HepG2 (cell line): ENCODE results near the gene POLR2J.
"Not testable (repeated sequence)": the region's sequence is repeated elsewhere in the genome, so short reads cannot be mapped to it uniquely, and the experiment has no call there.

Experiments used
- CAMTA2 ChIP-seq: sonication (generic); formaldehyde crosslinking; IDR thresholded peaks from 2 replicates; pipeline ENCODE4 v1.4.0; 2020; ENCODE audit warnings: mild to moderate bottlenecking, missing genetic modification reagents, borderline replicate concordance
- RAD21 ChIP-seq: fragments of 450-650 bp; formaldehyde crosslinking; IDR thresholded peaks from 2 replicates; pipeline ENCODE4 v1.5.0; 2020; ENCODE audit warnings: mild to moderate bottlenecking
- ZNF431 ChIP-seq: sonication (generic); formaldehyde crosslinking; IDR thresholded peaks from 2 replicates; pipeline ENCODE4 v1.9.0; 2022; ENCODE audit warnings: missing genetic modification reagents, low read depth, mild to moderate bottlenecking, borderline replicate concordance
- ZNF878 ChIP-seq: sonication (generic); formaldehyde crosslinking; IDR thresholded peaks from 2 replicates; pipeline ENCODE4 v1.8.1; 2023; ENCODE audit warnings: mild to moderate bottlenecking, missing genetic modification reagents, moderate library complexity
- ZNF891 ChIP-seq: sonication (generic); formaldehyde crosslinking; IDR thresholded peaks from 2 replicates; pipeline ENCODE4 v1.5.0; 2020; ENCODE audit warnings: mild to moderate bottlenecking, missing genetic modification reagents
- TF ChIP-seq, protein P1 (sequence below): sonication (generic); formaldehyde crosslinking; IDR thresholded peaks from 2 replicates; pipeline ENCODE4 v1.5.0; 2020; ENCODE audit warnings: mild to moderate bottlenecking, missing genetic modification reagents, moderate library complexity
- TF ChIP-seq, protein P2 (sequence below), 2 experiments: sonication (generic) in 1 of 2; formaldehyde crosslinking in 1 of 2; IDR thresholded peaks; 2 replicates each; pipeline versions ENCODE4 v1.5.1 to v1.6.1; 2011 to 2020; ENCODE audit warnings: borderline replicate concordance in 1 of 2, low read depth in 1 of 2, low read length in 1 of 2, mild to moderate bottlenecking in 1 of 2, missing genetic modification reagents in 1 of 2, moderate library complexity in 1 of 2
- TF ChIP-seq, protein P3 (sequence below): sonication (generic); formaldehyde crosslinking; IDR thresholded peaks from 2 replicates; pipeline ENCODE4 v1.5.0; 2020; ENCODE audit warnings: mild to moderate bottlenecking, missing genetic modification reagents
- TF ChIP-seq, protein P4 (sequence below): sonication (generic); formaldehyde crosslinking; IDR thresholded peaks from 2 replicates; pipeline ENCODE4 v1.4.0; 2020; ENCODE audit warnings: missing genetic modification reagents, borderline replicate concordance

DNA sequence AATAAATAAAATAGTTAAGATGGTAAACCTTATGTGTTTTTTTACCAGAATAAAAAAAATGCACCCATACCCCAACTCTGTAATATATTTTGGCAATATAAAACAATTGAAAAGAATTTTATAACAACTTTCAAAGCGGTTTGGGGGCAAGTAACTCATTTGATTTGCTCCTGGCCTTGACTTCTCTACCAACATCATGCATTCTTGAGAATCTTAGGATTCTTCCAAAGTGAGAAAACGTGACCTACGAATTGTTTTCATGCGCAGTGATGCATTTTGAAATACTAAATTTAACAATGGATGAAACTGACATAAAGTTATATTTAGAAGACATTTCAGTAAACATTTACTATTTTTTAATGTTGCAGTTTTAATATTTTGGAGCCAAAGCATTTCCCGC, 42.1 kb upstream of the POLR2J start:
- TF ChIP-seq, protein P1, sequence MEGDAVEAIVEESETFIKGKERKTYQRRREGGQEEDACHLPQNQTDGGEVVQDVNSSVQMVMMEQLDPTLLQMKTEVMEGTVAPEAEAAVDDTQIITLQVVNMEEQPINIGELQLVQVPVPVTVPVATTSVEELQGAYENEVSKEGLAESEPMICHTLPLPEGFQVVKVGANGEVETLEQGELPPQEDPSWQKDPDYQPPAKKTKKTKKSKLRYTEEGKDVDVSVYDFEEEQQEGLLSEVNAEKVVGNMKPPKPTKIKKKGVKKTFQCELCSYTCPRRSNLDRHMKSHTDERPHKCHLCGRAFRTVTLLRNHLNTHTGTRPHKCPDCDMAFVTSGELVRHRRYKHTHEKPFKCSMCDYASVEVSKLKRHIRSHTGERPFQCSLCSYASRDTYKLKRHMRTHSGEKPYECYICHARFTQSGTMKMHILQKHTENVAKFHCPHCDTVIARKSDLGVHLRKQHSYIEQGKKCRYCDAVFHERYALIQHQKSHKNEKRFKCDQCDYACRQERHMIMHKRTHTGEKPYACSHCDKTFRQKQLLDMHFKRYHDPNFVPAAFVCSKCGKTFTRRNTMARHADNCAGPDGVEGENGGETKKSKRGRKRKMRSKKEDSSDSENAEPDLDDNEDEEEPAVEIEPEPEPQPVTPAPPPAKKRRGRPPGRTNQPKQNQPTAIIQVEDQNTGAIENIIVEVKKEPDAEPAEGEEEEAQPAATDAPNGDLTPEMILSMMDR (CRISPR knock-in tag) = not testable (repeated sequence)
- TF ChIP-seq RAD21, CAMTA2, ZNF878, ZNF891, ZNF431 (CRISPR knock-in tag): not testable (repeated sequence)
- TF ChIP-seq, protein P2, sequence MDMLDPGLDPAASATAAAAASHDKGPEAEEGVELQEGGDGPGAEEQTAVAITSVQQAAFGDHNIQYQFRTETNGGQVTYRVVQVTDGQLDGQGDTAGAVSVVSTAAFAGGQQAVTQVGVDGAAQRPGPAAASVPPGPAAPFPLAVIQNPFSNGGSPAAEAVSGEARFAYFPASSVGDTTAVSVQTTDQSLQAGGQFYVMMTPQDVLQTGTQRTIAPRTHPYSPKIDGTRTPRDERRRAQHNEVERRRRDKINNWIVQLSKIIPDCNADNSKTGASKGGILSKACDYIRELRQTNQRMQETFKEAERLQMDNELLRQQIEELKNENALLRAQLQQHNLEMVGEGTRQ (IDR thresholded peaks at IDR 0.05; ENCODE audit: low read depth, low read length) = not testable (repeated sequence)
- TF ChIP-seq, protein P2 (CRISPR knock-in tag; IDR thresholded peaks at IDR 0.05; ENCODE audit: borderline replicate concordance) = not testable (repeated sequence)
- TF ChIP-seq, protein P3, sequence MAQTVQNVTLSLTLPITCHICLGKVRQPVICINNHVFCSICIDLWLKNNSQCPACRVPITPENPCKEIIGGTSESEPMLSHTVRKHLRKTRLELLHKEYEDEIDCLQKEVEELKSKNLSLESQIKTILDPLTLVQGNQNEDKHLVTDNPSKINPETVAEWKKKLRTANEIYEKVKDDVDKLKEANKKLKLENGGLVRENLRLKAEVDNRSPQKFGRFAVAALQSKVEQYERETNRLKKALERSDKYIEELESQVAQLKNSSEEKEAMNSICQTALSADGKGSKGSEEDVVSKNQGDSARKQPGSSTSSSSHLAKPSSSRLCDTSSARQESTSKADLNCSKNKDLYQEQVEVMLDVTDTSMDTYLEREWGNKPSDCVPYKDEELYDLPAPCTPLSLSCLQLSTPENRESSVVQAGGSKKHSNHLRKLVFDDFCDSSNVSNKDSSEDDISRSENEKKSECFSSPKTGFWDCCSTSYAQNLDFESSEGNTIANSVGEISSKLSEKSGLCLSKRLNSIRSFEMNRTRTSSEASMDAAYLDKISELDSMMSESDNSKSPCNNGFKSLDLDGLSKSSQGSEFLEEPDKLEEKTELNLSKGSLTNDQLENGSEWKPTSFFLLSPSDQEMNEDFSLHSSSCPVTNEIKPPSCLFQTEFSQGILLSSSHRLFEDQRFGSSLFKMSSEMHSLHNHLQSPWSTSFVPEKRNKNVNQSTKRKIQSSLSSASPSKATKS = not testable (repeated sequence)
- TF ChIP-seq, protein P4, sequence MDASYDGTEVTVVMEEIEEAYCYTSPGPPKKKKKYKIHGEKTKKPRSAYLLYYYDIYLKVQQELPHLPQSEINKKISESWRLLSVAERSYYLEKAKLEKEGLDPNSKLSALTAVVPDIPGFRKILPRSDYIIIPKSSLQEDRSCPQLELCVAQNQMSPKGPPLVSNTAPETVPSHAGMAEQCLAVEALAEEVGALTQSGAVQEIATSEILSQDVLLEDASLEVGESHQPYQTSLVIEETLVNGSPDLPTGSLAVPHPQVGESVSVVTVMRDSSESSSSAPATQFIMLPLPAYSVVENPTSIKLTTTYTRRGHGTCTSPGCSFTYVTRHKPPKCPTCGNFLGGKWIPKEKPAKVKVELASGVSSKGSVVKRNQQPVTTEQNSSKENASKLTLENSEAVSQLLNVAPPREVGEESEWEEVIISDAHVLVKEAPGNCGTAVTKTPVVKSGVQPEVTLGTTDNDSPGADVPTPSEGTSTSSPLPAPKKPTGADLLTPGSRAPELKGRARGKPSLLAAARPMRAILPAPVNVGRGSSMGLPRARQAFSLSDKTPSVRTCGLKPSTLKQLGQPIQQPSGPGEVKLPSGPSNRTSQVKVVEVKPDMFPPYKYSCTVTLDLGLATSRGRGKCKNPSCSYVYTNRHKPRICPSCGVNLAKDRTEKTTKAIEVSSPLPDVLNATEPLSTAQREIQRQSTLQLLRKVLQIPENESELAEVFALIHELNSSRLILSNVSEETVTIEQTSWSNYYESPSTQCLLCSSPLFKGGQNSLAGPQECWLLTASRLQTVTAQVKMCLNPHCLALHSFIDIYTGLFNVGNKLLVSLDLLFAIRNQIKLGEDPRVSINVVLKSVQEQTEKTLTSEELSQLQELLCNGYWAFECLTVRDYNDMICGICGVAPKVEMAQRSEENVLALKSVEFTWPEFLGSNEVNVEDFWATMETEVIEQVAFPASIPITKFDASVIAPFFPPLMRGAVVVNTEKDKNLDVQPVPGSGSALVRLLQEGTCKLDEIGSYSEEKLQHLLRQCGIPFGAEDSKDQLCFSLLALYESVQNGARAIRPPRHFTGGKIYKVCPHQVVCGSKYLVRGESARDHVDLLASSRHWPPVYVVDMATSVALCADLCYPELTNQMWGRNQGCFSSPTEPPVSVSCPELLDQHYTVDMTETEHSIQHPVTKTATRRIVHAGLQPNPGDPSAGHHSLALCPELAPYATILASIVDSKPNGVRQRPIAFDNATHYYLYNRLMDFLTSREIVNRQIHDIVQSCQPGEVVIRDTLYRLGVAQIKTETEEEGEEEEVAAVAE (CRISPR knock-in tag) = not testable (repeated sequence)
